ENCODE data around the gene MXD1. TPM values are rescaled to one million over a fixed set of nuclear protein-coding genes. Genes with fewer than 3 reads are reported as not detected.
A peak's percentile ranks its signal among the peaks of the same experiment; 100 is the strongest.

Gene MXD1
- total and polyA plus RNA-seq, 2 of the 4 experiments (the other 2 are of a cell fraction), result 2.0 to 3.7 TPM

GRCh38 chr2:69946351-69947324 is 31.7 kb downstream of the MXD1 start:
- Histone ChIP-seq H4K91ac (ENCODE audit: insufficient read depth, low read depth, low read length) (peak overlapping the region; percentile 66), H3K79me1 (ENCODE audit: low read depth in 1 of 2, low read length in 2 of 2) (no peaks in the 10 kb centered on the region), H3K18ac (ENCODE audit: low read depth, low read length) (no peak overlapping the region), H3K23ac (ENCODE audit: low read depth, low read length) (0 out of 2 replicates have a peak overlapping the region, but pooled peaks have one; percentile 34), H2BK15ac (ENCODE audit: low read depth, low read length) (peak overlapping the region; percentile 75), H3K9me3 (ENCODE audit: control insufficient read depth, insufficient read depth, low read length) (no peaks in the 10 kb centered on the region), H2AK9ac (replicated peaks; ENCODE audit: low read depth, low read length, poor library complexity) (peak overlapping the region; percentile 75), H4K5ac (ENCODE audit: low read depth, low read length) (no peak overlapping the region), H3K9me1 (ENCODE audit: insufficient read depth, low read length) (peaks cover 20% of the 10 kb centered on the region), H3K4ac (ENCODE audit: low read depth, low read length) (peak overlapping the region; percentile 66), H3K4me3 (ENCODE audit: insufficient read depth, low read depth, low read length) (no peak overlapping the region), H3K9ac (ENCODE audit: low read depth, low read length) (no peak overlapping the region), H4K8ac (ENCODE audit: low read depth in 2 of 2, low read length in 2 of 2) (peak overlapping the region in 1 of 2 experiments; percentile 26; a peak in 2 of 4 replicates), H2AFZ (replicated peaks; ENCODE audit: low read length, poor library complexity) (peak overlapping the region; percentile 64), H3K14ac (replicated peaks; ENCODE audit: low read depth, low read length) (peak overlapping the region; percentile 67), H2BK5ac (ENCODE audit: low read depth, low read length, poor library complexity, severe bottlenecking) (no peak overlapping the region), H2AK5ac (ENCODE audit: low read depth, low read length) (peak overlapping the region; percentile 93), H3K27me3 (ENCODE audit: control insufficient read depth, insufficient read depth, low read length) (no peaks in the 10 kb centered on the region), H3K4me1 (ENCODE audit: control insufficient read depth, insufficient read depth, low read length) (peaks cover 8% of the 10 kb centered on the region), H3K27ac (ENCODE audit: insufficient read depth, low read length) (no peak overlapping the region), H4K20me1 (ENCODE audit: insufficient read depth, low read length) (no peaks in the 10 kb centered on the region), H3K4me2 (ENCODE audit: low read depth, low read length) (peak overlapping the region; percentile 3; the same call in 1 of the 2 replicates), H2BK120ac (ENCODE audit: low read depth, low read length) (peak overlapping the region; percentile 78), H3K36me3 (ENCODE audit: control insufficient read depth, insufficient read depth, low read length) (peaks cover 7% of the 10 kb centered on the region), H2BK20ac (ENCODE audit: low read depth, low read length) (peak overlapping the region; percentile 92), H3K56ac (ENCODE audit: extremely low read depth, insufficient read depth, low read length) (peak overlapping the region; percentile 13; the same call in 1 of the 2 replicates)
- ATAC-seq (ENCODE audit: low read depth) (peak; percentile 68), DNase-seq (peak; percentile 74)
- 80% methylated on average over 2 of the region's 13 CpGs; no CpG with 5 or more reads in 1 of the 2 experiments for WGBS, 2 experiments (ENCODE audit: extremely low coverage in 2 of 2, insufficient read length in 1 of 2)
- no peak; the same call in 1 of the 2 replicates for TF ChIP-seq NFE2L2 (IDR thresholded peaks at IDR 0.05; ENCODE audit: low read depth, low read length)
- TF ChIP-seq BHLHE40 (IDR thresholded peaks at IDR 0.05; ENCODE audit: low read depth, low read length), result peak; percentile 71; the same call in 1 of the 2 replicates
- 0 out of 2 replicates have a peak, but pooled peaks have one; percentile 19 for TF ChIP-seq FOS (IDR thresholded peaks at IDR 0.05; ENCODE audit: low read depth, low read length)
- no TSS peak for BruUV-seq (replicated peaks)
- ChIA-PET CTCF (interaction anchor here (1.0 to 1.2 kb wide), 2 partner anchors 8 to 222 kb away, joined by 3 read pairs; no protein-coding TSS in a partner anchor), POLR2A (ENCODE audit: unreplicated experiment) (no interaction called here)
- intact Hi-C loops (cut with micrococcal nuclease) (no loop called here), in situ Hi-C loops (cut with MboI; ENCODE audit: low sequenced_read_pairs) (no loop called here), dilution Hi-C loops (cut with HindIII; ENCODE audit: low sequenced_read_pairs, unreplicated experiment) (no loop called here)
